Measurements from ENCODE around the gene MEG3.

MEG3 gene

DNA sequence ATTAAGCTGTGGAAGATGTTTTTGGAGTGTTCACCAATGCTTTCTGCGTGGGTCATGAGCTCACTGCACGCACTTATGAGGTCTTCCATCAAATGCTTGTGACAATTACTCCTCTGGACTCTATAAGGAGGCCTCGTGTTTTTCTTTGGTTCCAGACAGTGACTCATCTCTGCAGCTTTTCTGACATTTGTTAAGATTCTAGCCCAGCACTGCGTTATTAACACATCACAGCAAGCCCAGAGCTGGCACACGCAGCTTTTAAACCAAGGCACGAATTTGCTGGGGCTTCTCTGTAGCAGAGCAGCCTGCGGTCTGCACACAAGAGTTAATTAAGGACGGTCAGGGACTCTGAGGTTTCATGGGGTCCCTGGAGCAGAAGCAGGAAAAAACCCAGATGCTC is 16.9 kb downstream of the MEG3 start:
- no peaks in the 10 kb centered on the region for H3K36me3 ChIP-seq (ENCODE audit: insufficient read depth, low read length)
- H2AFZ ChIP-seq (ENCODE audit: low read depth, low read length) = no peak overlapping the region
- H3K9me3 ChIP-seq (ENCODE audit: low read length) = no peaks in the 10 kb centered on the region
- H3K4me1 ChIP-seq (ENCODE audit: insufficient read depth, low read length) = peaks cover 59% of the 10 kb centered on the region
- no peak overlapping the region for H3K4me3 ChIP-seq (ENCODE audit: low read length)
- no peaks in the 10 kb centered on the region for H3K27me3 ChIP-seq (ENCODE audit: insufficient read depth, low read length)

- no peaks in the 10 kb centered on the region for H3K9me3 ChIP-seq (ENCODE audit: low read length)
- no peak overlapping the region for H2AFZ ChIP-seq (ENCODE audit: low read depth, low read length)
- no peaks in the 10 kb centered on the region for H3K36me3 ChIP-seq (ENCODE audit: insufficient read depth, low read length)
- peaks cover 53% of the 10 kb centered on the region for H3K4me1 ChIP-seq (ENCODE audit: insufficient read depth, low read length)
- H3K27me3 ChIP-seq (ENCODE audit: insufficient read depth, low read length) = no peaks in the 10 kb centered on the region
- H3K4me3 ChIP-seq (ENCODE audit: low read length) = no peak overlapping the region
These were observed 18.1 kb downstream of the MEG3 start for GRCh38 chr14:100844082-100844408.

GRCh38 chr14:100844421-100844820 is 18.5 kb downstream of the MEG3 start:
- Histone ChIP-seq H2AFZ (ENCODE audit: low read depth, low read length) (no peak overlapping the region), H3K4me3 (ENCODE audit: low read length) (no peak overlapping the region), H3K36me3 (ENCODE audit: insufficient read depth, low read length) (no peaks in the 10 kb centered on the region), H3K27me3 (ENCODE audit: insufficient read depth, low read length) (no peaks in the 10 kb centered on the region), H3K4me1 (ENCODE audit: insufficient read depth, low read length) (peaks cover 50% of the 10 kb centered on the region), H3K9me3 (ENCODE audit: low read length) (no peaks in the 10 kb centered on the region)

DNA sequence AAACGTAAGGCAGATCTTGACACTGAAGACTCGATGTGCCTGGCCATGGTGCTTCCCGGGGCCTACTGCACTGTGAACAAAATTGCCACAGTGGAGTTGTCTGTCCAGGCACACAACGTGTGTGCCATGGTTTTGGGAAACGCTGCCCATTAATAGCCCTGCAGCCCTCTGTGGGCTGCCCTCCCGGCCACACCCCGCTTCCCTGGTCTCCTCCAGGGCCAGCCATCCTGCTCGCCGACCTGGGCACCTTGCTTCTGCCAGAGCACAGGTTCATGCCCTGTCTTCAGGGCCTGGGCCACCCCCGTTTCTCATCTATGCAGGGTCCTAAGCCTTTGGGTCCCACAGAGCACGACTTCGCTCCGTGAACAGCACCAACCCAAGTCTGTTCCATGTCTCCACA is 18.9 kb downstream of the MEG3 start:
- H3K36me3 ChIP-seq (ENCODE audit: insufficient read depth, low read length) = no peaks in the 10 kb centered on the region
- no peaks in the 10 kb centered on the region for H3K9me3 ChIP-seq (ENCODE audit: low read length)
- no peak overlapping the region for H3K4me3 ChIP-seq (ENCODE audit: low read length)
- peaks cover 46% of the 10 kb centered on the region for H3K4me1 ChIP-seq (ENCODE audit: insufficient read depth, low read length)
- H3K27me3 ChIP-seq (ENCODE audit: insufficient read depth, low read length) = no peaks in the 10 kb centered on the region
- no peak overlapping the region for H2AFZ ChIP-seq (ENCODE audit: low read depth, low read length)

GRCh38 chr14:100845341-100845740 is 19.4 kb downstream of the MEG3 start:
- peaks cover 41% of the 10 kb centered on the region for H3K4me1 ChIP-seq (ENCODE audit: insufficient read depth, low read length)
- no peak overlapping the region for H2AFZ ChIP-seq (ENCODE audit: low read depth, low read length)
- no peaks in the 10 kb centered on the region for H3K9me3 ChIP-seq (ENCODE audit: low read length)
- H3K4me3 ChIP-seq (ENCODE audit: low read length) = no peak overlapping the region
- H3K36me3 ChIP-seq (ENCODE audit: insufficient read depth, low read length) = no peaks in the 10 kb centered on the region
- H3K27me3 ChIP-seq (ENCODE audit: insufficient read depth, low read length) = no peaks in the 10 kb centered on the region

DNA sequence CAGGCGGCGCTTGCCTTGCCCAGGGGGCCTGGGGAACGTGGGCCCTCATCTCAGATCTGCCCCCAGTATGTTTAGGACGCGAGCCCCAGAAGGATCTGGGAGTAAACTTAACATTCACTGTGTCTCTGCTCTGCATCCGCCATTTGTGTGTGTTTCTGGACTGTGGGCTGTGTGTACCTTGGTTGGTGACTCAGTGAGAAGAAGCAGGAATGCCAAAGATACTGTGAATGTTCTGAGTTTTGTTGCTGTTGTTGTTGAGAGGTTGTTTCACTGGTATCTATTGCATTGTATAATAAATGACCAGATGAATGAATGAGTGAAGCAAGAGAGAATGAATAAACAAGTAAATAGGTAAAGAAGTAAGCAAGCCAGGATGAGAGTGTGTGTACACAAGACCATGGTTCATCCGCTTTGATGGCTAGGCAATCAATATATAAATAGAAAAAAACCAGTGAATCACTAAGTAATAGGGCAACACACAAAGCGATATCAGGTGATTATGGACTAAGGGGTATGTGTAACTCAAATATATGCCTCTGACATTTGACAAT is 20.5 kb downstream of the MEG3 start:
- Histone ChIP-seq H2AFZ (ENCODE audit: low read depth, low read length) (no peak overlapping the region), H3K36me3 (ENCODE audit: insufficient read depth, low read length) (no peaks in the 10 kb centered on the region), H3K4me3 (ENCODE audit: low read length) (no peak overlapping the region), H3K9me3 (ENCODE audit: low read length) (no peaks in the 10 kb centered on the region), H3K27me3 (ENCODE audit: insufficient read depth, low read length) (no peaks in the 10 kb centered on the region), H3K4me1 (ENCODE audit: insufficient read depth, low read length) (peaks cover 32% of the 10 kb centered on the region)

DNA sequence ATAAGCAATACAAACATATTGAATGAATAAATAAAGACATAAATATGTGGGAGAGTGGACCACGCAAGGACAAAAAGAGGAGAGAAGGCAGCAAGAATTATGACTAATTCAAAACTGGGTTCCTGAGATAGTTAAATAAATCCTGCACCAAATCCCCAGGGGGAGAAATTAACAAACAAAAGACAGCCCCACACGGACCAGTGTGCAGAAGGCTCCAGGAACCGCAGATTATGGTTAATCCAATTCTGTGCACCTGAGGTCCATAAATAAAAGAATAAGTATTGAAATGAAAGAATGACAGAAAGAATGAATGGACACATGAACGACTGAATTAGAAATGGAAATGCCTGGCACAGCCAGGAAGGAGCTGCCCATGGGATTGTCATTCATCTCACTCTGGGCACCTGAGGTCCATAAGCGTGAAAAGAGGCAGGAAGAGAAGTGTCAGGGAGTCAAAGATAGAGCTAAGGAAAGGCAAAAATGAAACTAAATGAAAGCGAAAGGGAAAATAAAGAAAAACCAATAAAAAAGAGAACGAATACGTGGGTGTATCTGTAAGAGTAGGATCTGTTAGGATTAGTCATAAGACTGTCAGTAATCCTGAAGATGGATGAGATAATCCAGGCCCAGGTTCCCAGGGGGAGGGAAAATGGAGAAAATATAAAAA is 23.3 kb downstream of the MEG3 start:
- H3K36me3 ChIP-seq (ENCODE audit: insufficient read depth, low read length) = no peaks in the 10 kb centered on the region
- no peak overlapping the region for H2AFZ ChIP-seq (ENCODE audit: low read depth, low read length)
- peaks cover 12% of the 10 kb centered on the region for H3K4me1 ChIP-seq (ENCODE audit: insufficient read depth, low read length)
- no peaks in the 10 kb centered on the region for H3K27me3 ChIP-seq (ENCODE audit: insufficient read depth, low read length)
- no peak overlapping the region for H3K4me3 ChIP-seq (ENCODE audit: low read length)
- no peaks in the 10 kb centered on the region for H3K9me3 ChIP-seq (ENCODE audit: low read length)

DNA sequence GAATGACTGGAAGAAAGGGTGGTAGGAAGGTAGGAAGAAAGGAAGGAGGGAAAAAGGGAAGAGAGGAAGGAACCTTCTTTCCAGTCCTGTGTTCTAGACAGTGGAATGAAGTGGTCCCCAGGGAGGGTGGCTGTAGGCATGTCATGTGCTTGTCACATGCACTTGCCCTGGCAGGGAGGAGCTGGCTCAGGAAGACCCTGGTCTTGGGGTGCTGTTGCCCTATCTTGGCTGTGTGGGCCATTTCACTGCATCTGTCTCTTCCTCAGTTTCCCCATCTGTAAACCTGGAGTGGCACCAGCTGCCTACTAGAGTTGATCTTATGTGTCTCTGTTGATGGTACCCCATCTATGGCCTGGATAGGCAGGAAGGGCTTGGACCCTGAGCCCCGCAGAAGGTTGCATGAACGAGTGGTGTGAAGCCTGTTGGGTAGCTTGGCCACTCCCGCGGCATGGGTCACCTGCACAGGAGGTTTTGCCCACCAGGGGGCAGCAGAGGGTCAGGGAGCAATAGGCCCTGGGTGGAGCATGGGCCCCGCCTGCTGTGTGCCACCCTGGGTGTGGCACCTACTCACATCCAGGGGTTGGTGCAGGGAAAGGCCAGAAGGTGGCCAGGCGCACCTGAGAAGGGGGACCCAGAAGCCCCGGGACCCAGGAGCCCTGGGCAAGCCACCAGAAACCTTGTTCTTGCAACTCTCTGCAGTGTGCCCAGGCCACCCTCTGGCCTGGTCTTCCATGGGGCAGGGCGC is 25.1 kb downstream of the MEG3 start:
- peaks cover 8% of the 10 kb centered on the region for H3K4me1 ChIP-seq (ENCODE audit: insufficient read depth, low read length)
- no peak overlapping the region for H3K4me3 ChIP-seq (ENCODE audit: low read length)
- H3K27me3 ChIP-seq (ENCODE audit: insufficient read depth, low read length) = no peaks in the 10 kb centered on the region
- H3K9me3 ChIP-seq (ENCODE audit: low read length) = no peaks in the 10 kb centered on the region
- H3K36me3 ChIP-seq (ENCODE audit: insufficient read depth, low read length) = no peaks in the 10 kb centered on the region
- no peak overlapping the region for H2AFZ ChIP-seq (ENCODE audit: low read depth, low read length)

- H2AFZ ChIP-seq (ENCODE audit: low read depth, low read length) = no peak overlapping the region
- no peaks in the 10 kb centered on the region for H3K27me3 ChIP-seq (ENCODE audit: insufficient read depth, low read length)
- H3K9me3 ChIP-seq (ENCODE audit: low read length) = no peaks in the 10 kb centered on the region
- H3K4me1 ChIP-seq (ENCODE audit: insufficient read depth, low read length) = peaks cover 7% of the 10 kb centered on the region
- no peak overlapping the region for H3K4me3 ChIP-seq (ENCODE audit: low read length)
- no peaks in the 10 kb centered on the region for H3K36me3 ChIP-seq (ENCODE audit: insufficient read depth, low read length)
These were observed 25.6 kb downstream of the MEG3 start for GRCh38 chr14:100851586-100851916.

DNA sequence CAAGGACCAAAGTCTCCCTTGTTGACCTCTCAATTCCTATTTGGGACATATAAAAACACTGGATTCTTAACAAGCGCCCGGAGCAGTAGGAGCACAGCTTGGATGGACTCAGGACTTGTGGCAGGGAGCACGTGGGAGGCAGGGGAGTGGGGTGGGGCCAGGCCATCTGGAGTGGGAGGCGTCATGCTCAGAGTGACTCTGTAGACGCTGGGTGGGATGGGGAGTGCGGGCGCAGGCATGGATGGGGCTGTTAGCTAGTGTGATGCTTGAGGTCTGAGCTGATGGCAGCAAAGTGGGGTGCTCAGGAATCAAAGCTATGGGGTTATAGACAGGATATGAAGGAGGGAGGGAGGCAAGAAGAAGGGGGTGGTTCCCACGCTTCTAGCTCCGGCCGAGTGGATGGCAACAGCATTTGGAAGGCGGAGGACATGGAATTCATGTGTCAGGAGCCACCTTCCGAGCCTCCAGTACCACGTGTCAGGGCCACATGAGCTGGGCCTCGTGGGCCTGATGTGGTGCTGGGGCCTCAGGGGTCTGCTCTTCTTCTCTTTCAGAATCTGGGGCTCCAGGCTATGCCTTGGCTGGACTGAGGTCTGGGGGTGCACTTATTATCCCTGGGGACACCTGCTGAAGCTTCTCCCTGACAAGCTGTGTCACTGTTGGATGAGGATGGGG is 26.2 kb downstream of the MEG3 start:
- Histone ChIP-seq H3K36me3 (ENCODE audit: insufficient read depth, low read length) (no peaks in the 10 kb centered on the region), H3K4me3 (ENCODE audit: low read length) (no peak overlapping the region), H3K27me3 (ENCODE audit: insufficient read depth, low read length) (no peaks in the 10 kb centered on the region), H2AFZ (ENCODE audit: low read depth, low read length) (no peak overlapping the region), H3K9me3 (ENCODE audit: low read length) (no peaks in the 10 kb centered on the region), H3K4me1 (ENCODE audit: insufficient read depth, low read length) (peaks cover 7% of the 10 kb centered on the region)

GRCh38 chr14:100854435-100854834 is 28.5 kb downstream of the MEG3 start:
- Histone ChIP-seq H3K27me3 (ENCODE audit: insufficient read depth, low read length) (no peaks in the 10 kb centered on the region), H3K36me3 (ENCODE audit: insufficient read depth, low read length) (no peaks in the 10 kb centered on the region)

GRCh38 chr14:100855256-100855930 is 29.5 kb downstream of the MEG3 start:
- Histone ChIP-seq H3K27me3 (ENCODE audit: insufficient read depth, low read length) (no peaks in the 10 kb centered on the region), H3K4me1 (ENCODE audit: insufficient read depth, low read length) (no peaks in the 10 kb centered on the region), H3K36me3 (ENCODE audit: insufficient read depth, low read length) (no peaks in the 10 kb centered on the region), H2AFZ (ENCODE audit: low read depth, low read length) (no peak overlapping the region), H3K4me3 (ENCODE audit: low read length) (no peak overlapping the region), H3K9me3 (ENCODE audit: low read length) (no peaks in the 10 kb centered on the region)

More at GRCh38 chr14:100854435-100854834, 28.5 kb downstream of the MEG3 start:
- no peak overlapping the region for H3K4me3 ChIP-seq (ENCODE audit: low read length)
- no peaks in the 10 kb centered on the region for H3K9me3 ChIP-seq (ENCODE audit: low read length)
- no peaks in the 10 kb centered on the region for H3K4me1 ChIP-seq (ENCODE audit: insufficient read depth, low read length)
- no peak overlapping the region for H2AFZ ChIP-seq (ENCODE audit: low read depth, low read length)
